ENCODE results near the gene CNN1. TPM values are rescaled to one million over a fixed set of nuclear protein-coding genes. Genes with fewer than 3 reads are reported as not detected.

CNN1 gene
- total and polyA plus RNA-seq, 2 of the 13 experiments (the other 11 are each of a cell fraction or from before 2014, with no cell fraction given), result 0.70 to 1.1 TPM

DNA sequence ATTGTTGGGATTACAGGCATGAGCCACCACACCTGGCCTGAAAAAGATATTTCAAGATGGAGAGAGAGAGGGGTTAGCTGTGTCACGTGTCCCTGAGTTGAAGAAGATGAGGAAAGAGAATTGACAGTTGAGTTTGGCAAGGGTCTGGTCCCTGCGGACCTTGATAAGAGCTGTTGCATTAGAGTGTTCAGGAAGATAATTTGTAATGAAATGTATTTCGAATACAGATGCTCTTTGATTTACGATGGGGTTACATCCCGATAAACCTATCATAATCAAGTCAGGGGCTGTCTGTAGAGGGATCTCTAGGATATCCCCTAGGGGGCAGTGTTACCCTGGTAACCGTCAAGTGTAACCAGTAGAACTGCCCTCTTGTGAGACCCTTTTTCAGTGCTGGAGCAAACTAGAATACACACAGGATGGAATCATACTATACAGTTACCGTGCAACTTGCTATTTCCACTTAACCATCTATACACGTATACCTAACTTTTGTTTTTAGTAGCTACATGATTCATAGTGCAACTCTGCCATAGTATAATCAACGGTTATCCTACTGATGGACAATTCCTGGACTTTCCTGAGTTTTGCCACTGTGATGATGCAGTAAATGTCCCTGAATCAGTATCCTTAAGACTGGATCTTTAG, 21.9 kb downstream of the CNN1 start (continued):
- TF ChIP-seq, protein P1, sequence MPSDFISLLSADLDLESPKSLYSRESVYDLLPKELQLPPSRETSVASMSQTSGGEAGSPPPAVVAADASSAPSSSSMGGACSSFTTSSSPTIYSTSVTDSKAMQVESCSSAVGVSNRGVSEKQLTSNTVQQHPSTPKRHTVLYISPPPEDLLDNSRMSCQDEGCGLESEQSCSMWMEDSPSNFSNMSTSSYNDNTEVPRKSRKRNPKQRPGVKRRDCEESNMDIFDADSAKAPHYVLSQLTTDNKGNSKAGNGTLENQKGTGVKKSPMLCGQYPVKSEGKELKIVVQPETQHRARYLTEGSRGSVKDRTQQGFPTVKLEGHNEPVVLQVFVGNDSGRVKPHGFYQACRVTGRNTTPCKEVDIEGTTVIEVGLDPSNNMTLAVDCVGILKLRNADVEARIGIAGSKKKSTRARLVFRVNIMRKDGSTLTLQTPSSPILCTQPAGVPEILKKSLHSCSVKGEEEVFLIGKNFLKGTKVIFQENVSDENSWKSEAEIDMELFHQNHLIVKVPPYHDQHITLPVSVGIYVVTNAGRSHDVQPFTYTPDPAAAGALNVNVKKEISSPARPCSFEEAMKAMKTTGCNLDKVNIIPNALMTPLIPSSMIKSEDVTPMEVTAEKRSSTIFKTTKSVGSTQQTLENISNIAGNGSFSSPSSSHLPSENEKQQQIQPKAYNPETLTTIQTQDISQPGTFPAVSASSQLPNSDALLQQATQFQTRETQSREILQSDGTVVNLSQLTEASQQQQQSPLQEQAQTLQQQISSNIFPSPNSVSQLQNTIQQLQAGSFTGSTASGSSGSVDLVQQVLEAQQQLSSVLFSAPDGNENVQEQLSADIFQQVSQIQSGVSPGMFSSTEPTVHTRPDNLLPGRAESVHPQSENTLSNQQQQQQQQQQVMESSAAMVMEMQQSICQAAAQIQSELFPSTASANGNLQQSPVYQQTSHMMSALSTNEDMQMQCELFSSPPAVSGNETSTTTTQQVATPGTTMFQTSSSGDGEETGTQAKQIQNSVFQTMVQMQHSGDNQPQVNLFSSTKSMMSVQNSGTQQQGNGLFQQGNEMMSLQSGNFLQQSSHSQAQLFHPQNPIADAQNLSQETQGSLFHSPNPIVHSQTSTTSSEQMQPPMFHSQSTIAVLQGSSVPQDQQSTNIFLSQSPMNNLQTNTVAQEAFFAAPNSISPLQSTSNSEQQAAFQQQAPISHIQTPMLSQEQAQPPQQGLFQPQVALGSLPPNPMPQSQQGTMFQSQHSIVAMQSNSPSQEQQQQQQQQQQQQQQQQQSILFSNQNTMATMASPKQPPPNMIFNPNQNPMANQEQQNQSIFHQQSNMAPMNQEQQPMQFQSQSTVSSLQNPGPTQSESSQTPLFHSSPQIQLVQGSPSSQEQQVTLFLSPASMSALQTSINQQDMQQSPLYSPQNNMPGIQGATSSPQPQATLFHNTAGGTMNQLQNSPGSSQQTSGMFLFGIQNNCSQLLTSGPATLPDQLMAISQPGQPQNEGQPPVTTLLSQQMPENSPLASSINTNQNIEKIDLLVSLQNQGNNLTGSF (CRISPR knock-in tag; IDR thresholded peaks at IDR 0.05), result no peak
- TF ChIP-seq, protein P2, sequence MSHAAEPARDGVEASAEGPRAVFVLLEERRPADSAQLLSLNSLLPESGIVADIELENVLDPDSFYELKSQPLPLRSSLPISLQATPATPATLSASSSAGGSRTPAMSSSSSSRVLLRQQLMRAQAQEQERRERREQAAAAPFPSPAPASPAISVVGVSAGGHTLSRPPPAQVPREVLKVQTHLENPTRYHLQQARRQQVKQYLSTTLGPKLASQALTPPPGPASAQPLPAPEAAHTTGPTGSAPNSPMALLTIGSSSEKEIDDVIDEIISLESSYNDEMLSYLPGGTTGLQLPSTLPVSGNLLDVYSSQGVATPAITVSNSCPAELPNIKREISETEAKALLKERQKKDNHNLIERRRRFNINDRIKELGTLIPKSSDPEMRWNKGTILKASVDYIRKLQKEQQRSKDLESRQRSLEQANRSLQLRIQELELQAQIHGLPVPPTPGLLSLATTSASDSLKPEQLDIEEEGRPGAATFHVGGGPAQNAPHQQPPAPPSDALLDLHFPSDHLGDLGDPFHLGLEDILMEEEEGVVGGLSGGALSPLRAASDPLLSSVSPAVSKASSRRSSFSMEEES (CRISPR knock-in tag; IDR thresholded peaks at IDR 0.05), result no peak
- TF ChIP-seq KDM1A (CRISPR knock-in tag; IDR thresholded peaks at IDR 0.05) (no peak), SMC3 (IDR thresholded peaks at IDR 0.05; ENCODE audit: low read length) (peak; percentile 54; the same call in 1 of the 2 replicates), HDAC2 (CRISPR knock-in tag; IDR thresholded peaks at IDR 0.05) (no peak), CCDC6 (CRISPR knock-in tag; IDR thresholded peaks at IDR 0.05) (no peak), ZNF234 (CRISPR knock-in tag; conservative IDR thresholded peaks at IDR 0.05) (no peak), RAD21 (CRISPR knock-in tag; IDR thresholded peaks at IDR 0.05) (peak; percentile 51; the same call in 1 of the 2 replicates), MYC (CRISPR knock-in tag; IDR thresholded peaks at IDR 0.05; ENCODE audit: borderline replicate concordance) (no peak)
- TF ChIP-seq, protein P3, sequence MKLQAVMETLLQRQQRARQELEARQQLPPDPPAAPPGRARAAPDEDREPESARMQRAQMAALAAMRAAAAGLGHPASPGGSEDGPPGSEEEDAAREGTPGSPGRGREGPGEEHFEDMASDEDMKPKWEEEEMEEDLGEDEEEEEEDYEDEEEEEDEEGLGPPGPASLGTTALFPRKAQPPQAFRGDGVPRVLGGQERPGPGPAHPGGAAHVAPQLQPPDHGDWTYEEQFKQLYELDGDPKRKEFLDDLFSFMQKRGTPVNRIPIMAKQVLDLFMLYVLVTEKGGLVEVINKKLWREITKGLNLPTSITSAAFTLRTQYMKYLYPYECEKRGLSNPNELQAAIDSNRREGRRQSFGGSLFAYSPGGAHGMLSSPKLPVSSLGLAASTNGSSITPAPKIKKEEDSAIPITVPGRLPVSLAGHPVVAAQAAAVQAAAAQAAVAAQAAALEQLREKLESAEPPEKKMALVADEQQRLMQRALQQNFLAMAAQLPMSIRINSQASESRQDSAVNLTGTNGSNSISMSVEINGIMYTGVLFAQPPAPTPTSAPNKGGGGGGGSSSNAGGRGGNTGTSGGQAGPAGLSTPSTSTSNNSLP (IDR thresholded peaks at IDR 0.05; ENCODE audit: low read depth, low read length), result peak; percentile 46; the same call in 1 of the 2 replicates
- TF ChIP-seq, protein P4, sequence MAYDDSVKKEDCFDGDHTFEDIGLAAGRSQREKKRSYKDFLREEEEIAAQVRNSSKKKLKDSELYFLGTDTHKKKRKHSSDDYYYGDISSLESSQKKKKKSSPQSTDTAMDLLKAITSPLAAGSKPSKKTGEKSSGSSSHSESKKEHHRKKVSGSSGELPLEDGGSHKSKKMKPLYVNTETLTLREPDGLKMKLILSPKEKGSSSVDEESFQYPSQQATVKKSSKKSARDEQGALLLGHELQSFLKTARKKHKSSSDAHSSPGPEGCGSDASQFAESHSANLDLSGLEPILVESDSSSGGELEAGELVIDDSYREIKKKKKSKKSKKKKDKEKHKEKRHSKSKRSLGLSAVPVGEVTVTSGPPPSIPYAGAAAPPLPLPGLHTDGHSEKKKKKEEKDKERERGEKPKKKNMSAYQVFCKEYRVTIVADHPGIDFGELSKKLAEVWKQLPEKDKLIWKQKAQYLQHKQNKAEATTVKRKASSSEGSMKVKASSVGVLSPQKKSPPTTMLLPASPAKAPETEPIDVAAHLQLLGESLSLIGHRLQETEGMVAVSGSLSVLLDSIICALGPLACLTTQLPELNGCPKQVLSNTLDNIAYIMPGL (CRISPR knock-in tag; IDR thresholded peaks at IDR 0.05; ENCODE audit: borderline replicate concordance in 1 of 2, low read depth in 1 of 2), result 0 out of 4 replicates have a peak, but pooled peaks of 1 of the 2 experiments have one; percentile 30
- TF ChIP-seq, protein P5, sequence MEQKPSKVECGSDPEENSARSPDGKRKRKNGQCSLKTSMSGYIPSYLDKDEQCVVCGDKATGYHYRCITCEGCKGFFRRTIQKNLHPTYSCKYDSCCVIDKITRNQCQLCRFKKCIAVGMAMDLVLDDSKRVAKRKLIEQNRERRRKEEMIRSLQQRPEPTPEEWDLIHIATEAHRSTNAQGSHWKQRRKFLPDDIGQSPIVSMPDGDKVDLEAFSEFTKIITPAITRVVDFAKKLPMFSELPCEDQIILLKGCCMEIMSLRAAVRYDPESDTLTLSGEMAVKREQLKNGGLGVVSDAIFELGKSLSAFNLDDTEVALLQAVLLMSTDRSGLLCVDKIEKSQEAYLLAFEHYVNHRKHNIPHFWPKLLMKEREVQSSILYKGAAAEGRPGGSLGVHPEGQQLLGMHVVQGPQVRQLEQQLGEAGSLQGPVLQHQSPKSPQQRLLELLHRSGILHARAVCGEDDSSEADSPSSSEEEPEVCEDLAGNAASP (CRISPR knock-in tag; IDR thresholded peaks at IDR 0.05; ENCODE audit: borderline replicate concordance), result no peak

Measured in HepG2 (cell line).